BLaER1 treated with 17β-estradiol and CSF1 and Interleukin-3, amounts not matched to agents 10 nM and 100 nM (cell line): ENCODE results near the gene AOPEP.

ENCODE experiments used
- H3K27ac ChIP-seq, 11 experiments: shearing (Covaris generic); formaldehyde crosslinking; 2 replicates each; pipeline ENCODE4 v1.8.1; 2022
- H3K27me3 ChIP-seq, 11 experiments: shearing (Covaris generic); formaldehyde crosslinking; 2 replicates each; pipeline ENCODE4 v1.8.1; 2022
- H3K36me3 ChIP-seq, 11 experiments: shearing (Covaris generic); formaldehyde crosslinking; 2 replicates each; pipeline ENCODE4 v1.8.1; 2022
- H3K4me1 ChIP-seq, 10 experiments: shearing (Covaris generic); formaldehyde crosslinking; 2 replicates each; pipeline ENCODE4 v1.8.1; 2022
- H3K4me2 ChIP-seq, 11 experiments: shearing (Covaris generic); formaldehyde crosslinking; 2 replicates each; pipeline ENCODE4 v1.8.1; 2022
- H3K4me3 ChIP-seq, 10 experiments: shearing (Covaris generic); formaldehyde crosslinking; 2 replicates each; pipeline ENCODE4 v1.8.1; 2022
- H3K9ac ChIP-seq, 11 experiments: shearing (Covaris generic); formaldehyde crosslinking; 2 replicates each; pipeline ENCODE4 v1.8.1; 2022
- H3K9me3 ChIP-seq, 11 experiments: shearing (Covaris generic); formaldehyde crosslinking; replicated peaks in 1 of 11; 2 replicates each; pipeline ENCODE4 v1.8.1; 2022
- H4K20me1 ChIP-seq, 11 experiments: shearing (Covaris generic); formaldehyde crosslinking; 2 replicates each; pipeline ENCODE4 v1.8.1; 2022
- Cebpa-rat ChIP-seq, 11 experiments: shearing (Covaris generic); IDR thresholded peaks; 2 replicates each; pipeline ENCODE4 v1.8.1; 2022

The AOPEP gene

GRCh38 chr9:95088421-95089161 is 362.1 kb downstream of the AOPEP start:
- Histone ChIP-seq H4K20me1 (peaks cover 0 to 47% (median 10%) of the 10 kb centered on the region in 11 experiments; a peak in 10 of 22 replicates), H3K36me3 (peaks cover 0 to 23% (median 17%) of the 10 kb centered on the region in 11 experiments; a peak in 16 of 22 replicates), H3K27me3 (no peaks in the 10 kb centered on the region; a peak in 1 of 22 replicates), H3K4me2 (peak overlapping the region in 8 of 11 experiments; percentile 72 to 94 (median 87); a peak in 13 of 22 replicates), H3K27ac (no peak overlapping the region), H3K4me3 (no peak overlapping the region), H3K9me3 (no peaks in the 10 kb centered on the region), H3K9ac (peak overlapping the region in 1 of 11 experiments; percentile 4; a peak in 1 of 22 replicates), H3K4me1 (peaks cover 25 to 70% (median 60%) of the 10 kb centered on the region in 10 experiments)
- TF ChIP-seq Cebpa-rat (IDR thresholded peaks at IDR 0.05) = no peak

- 0 out of 22 replicates have a peak overlapping the region, but pooled peaks of 1 of the 11 experiments have one; percentile 14 for H3K27ac ChIP-seq
- peaks cover 0 to 46% (median 10%) of the 10 kb centered on the region in 11 experiments; a peak in 10 of 22 replicates for H4K20me1 ChIP-seq
- no peak for TF ChIP-seq Cebpa-rat (IDR thresholded peaks at IDR 0.05)
- no peak overlapping the region for H3K4me3 ChIP-seq
- H3K36me3 ChIP-seq = peaks cover 0 to 22% (median 16%) of the 10 kb centered on the region in 11 experiments; a peak in 16 of 22 replicates
- no peaks in the 10 kb centered on the region for H3K9me3 ChIP-seq
- H3K9ac ChIP-seq = peak overlapping the region in 1 of 11 experiments; percentile 4; a peak in 1 of 22 replicates
- H3K4me1 ChIP-seq = peaks cover 33 to 79% (median 69%) of the 10 kb centered on the region in 10 experiments
- no peaks in the 10 kb centered on the region; a peak in 1 of 22 replicates for H3K27me3 ChIP-seq
- H3K4me2 ChIP-seq = peak overlapping the region in 8 of 11 experiments; percentile 72 to 94 (median 87); a peak in 16 of 22 replicates
Observed at GRCh38 chr9:95089257-95090022, 362.9 kb downstream of the AOPEP start.

- Histone ChIP-seq H3K4me2 (peak overlapping the region in 10 of 11 experiments; percentile 72 to 94 (median 87); a peak in 20 of 22 replicates), H3K9me3 (no peaks in the 10 kb centered on the region), H3K4me3 (no peak overlapping the region), H3K36me3 (peaks cover 0 to 17% (median 16%) of the 10 kb centered on the region in 11 experiments; a peak in 16 of 22 replicates), H3K27me3 (no peaks in the 10 kb centered on the region; a peak in 1 of 22 replicates), H3K9ac (0 out of 22 replicates have a peak overlapping the region, but pooled peaks of 2 of the 11 experiments have one; percentile 5 to 14), H3K4me1 (peaks cover 41 to 81% (median 76%) of the 10 kb centered on the region in 10 experiments), H3K27ac (peak overlapping the region in 3 of 11 experiments; percentile 14 to 80 (median 64); a peak in 3 of 22 replicates), H4K20me1 (peaks cover 0 to 40% (median 10%) of the 10 kb centered on the region in 11 experiments; a peak in 10 of 22 replicates)
- TF ChIP-seq Cebpa-rat (IDR thresholded peaks at IDR 0.05) = no peak
Observed at GRCh38 chr9:95090023-95090791, 363.7 kb downstream of the AOPEP start.

GRCh38 chr9:95090871-95091577 is 364.5 kb downstream of the AOPEP start:
- no peaks in the 10 kb centered on the region; a peak in 1 of 22 replicates for H3K27me3 ChIP-seq
- TF ChIP-seq Cebpa-rat (IDR thresholded peaks at IDR 0.05) = no peak
- peak overlapping the region in 8 of 11 experiments; percentile 57 to 77 (median 68); a peak in 9 of 22 replicates for H3K9ac ChIP-seq
- H3K4me2 ChIP-seq = peak overlapping the region; percentile 72 to 94 (median 87)
- no peak overlapping the region; a peak in 1 of 20 replicates for H3K4me3 ChIP-seq
- peaks cover 0 to 9% (median 8%) of the 10 kb centered on the region in 11 experiments; a peak in 15 of 22 replicates for H3K36me3 ChIP-seq
- peak overlapping the region in 7 of 11 experiments; percentile 64 to 80 (median 73); a peak in 13 of 22 replicates for H3K27ac ChIP-seq
- no peaks in the 10 kb centered on the region for H3K9me3 ChIP-seq
- H3K4me1 ChIP-seq = peaks cover 41 to 82% (median 80%) of the 10 kb centered on the region in 10 experiments
- H4K20me1 ChIP-seq = peaks cover 0 to 35% (median 10%) of the 10 kb centered on the region in 11 experiments; a peak in 10 of 22 replicates

GRCh38 chr9:95091601-95092261 is 365.2 kb downstream of the AOPEP start:
- Histone ChIP-seq H3K4me1 (peaks cover 41 to 86% (median 80%) of the 10 kb centered on the region in 10 experiments), H3K4me2 (peak overlapping the region; percentile 72 to 94 (median 87)), H3K9ac (peak overlapping the region; percentile 51 to 77 (median 64); a peak in 19 of 22 replicates), H3K27ac (peak overlapping the region; percentile 28 to 80 (median 72); a peak in 20 of 22 replicates), H3K27me3 (no peaks in the 10 kb centered on the region; a peak in 1 of 22 replicates), H3K9me3 (no peaks in the 10 kb centered on the region), H3K4me3 (peak overlapping the region in 5 of 10 experiments; percentile 0 to 43 (median 15); a peak in 5 of 20 replicates), H4K20me1 (peaks cover 0 to 35% (median 10%) of the 10 kb centered on the region in 11 experiments; a peak in 10 of 22 replicates), H3K36me3 (peaks cover 0 to 2% (median under 1%) of the 10 kb centered on the region in 11 experiments; a peak in 5 of 22 replicates)
- TF ChIP-seq Cebpa-rat (IDR thresholded peaks at IDR 0.05) = no peak

GRCh38 chr9:95092262-95093072 is 366.0 kb downstream of the AOPEP start:
- peaks cover 0 to 35% (median 10%) of the 10 kb centered on the region in 11 experiments; a peak in 10 of 22 replicates for H4K20me1 ChIP-seq
- H3K27me3 ChIP-seq = no peaks in the 10 kb centered on the region; a peak in 1 of 22 replicates
- TF ChIP-seq Cebpa-rat (IDR thresholded peaks at IDR 0.05) = no peak
- no peaks in the 10 kb centered on the region for H3K36me3 ChIP-seq
- peak overlapping the region; percentile 28 to 80 (median 72); a peak in 21 of 22 replicates for H3K27ac ChIP-seq
- peak overlapping the region; percentile 72 to 94 (median 87) for H3K4me2 ChIP-seq
- peak overlapping the region; percentile 51 to 77 (median 64); a peak in 21 of 22 replicates for H3K9ac ChIP-seq
- no peaks in the 10 kb centered on the region; a peak in 1 of 22 replicates for H3K9me3 ChIP-seq
- peaks cover 41 to 87% (median 80%) of the 10 kb centered on the region in 10 experiments for H3K4me1 ChIP-seq
- H3K4me3 ChIP-seq = peak overlapping the region in 7 of 10 experiments; percentile 0 to 43 (median 15); a peak in 10 of 20 replicates
